Astrocyte of the hippocampus (primary cell): ENCODE data around the gene CNDP1.
A peak's percentile ranks its signal among the peaks of the same experiment; 100 is the strongest.
"Not testable (repeated sequence)": the region's sequence is repeated elsewhere in the genome, so short reads cannot be mapped to it uniquely, and the experiment has no call there.

Source experiments
- DNase-seq: peaks from one replicate; pipeline ENCODE4 v3.0.0; 2011; ENCODE audit warnings: low read depth, low spot score

Gene CNDP1, protein sequence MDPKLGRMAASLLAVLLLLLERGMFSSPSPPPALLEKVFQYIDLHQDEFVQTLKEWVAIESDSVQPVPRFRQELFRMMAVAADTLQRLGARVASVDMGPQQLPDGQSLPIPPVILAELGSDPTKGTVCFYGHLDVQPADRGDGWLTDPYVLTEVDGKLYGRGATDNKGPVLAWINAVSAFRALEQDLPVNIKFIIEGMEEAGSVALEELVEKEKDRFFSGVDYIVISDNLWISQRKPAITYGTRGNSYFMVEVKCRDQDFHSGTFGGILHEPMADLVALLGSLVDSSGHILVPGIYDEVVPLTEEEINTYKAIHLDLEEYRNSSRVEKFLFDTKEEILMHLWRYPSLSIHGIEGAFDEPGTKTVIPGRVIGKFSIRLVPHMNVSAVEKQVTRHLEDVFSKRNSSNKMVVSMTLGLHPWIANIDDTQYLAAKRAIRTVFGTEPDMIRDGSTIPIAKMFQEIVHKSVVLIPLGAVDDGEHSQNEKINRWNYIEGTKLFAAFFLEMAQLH

GRCh38 chr18:74534150-74534969 is at the start of gene CNDP1:
Gene CNDP1, plus strand, starts transcription at chr18:74534500. Its CDS starts 168 bp downstream, at chr18:74534668.
- no peak for DNase-seq

- no peak for DNase-seq
Measured at GRCh38 chr18:74486119-74486849, 48.0 kb upstream of the CNDP1 start.

- DNase-seq, result no peak
Measured at GRCh38 chr18:74488354-74488753, 45.9 kb upstream of the CNDP1 start.

DNA sequence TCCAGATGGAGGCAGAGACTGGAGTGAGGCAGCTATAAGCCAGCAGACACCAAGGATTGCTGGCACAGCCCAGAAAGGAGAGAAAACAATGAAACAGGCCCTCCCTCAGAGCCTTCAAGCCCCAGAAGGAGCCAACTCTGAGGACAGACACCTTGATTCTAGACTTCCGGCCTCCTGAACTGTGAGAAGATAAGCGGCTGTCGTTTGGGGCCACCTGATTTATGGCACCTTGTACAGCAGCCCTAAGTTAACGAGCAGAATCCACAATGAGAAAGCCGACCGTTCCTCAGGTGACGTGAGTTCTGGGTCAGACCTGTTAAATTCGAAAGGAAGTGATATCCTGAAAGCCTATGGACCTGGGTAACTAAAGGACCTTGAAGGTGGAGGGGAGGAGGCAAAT is 45.4 kb upstream of the CNDP1 start:
- DNase-seq, result no peak

- DNase-seq, result peak; percentile 91
Measured at GRCh38 chr18:74489676-74490075, 44.6 kb upstream of the CNDP1 start.

GRCh38 chr18:74492259-74492658 is 42.0 kb upstream of the CNDP1 start:
- DNase-seq, result no peak

GRCh38 chr18:74493689-74494088 is 40.6 kb upstream of the CNDP1 start:
- peak; percentile 85 for DNase-seq

DNA sequence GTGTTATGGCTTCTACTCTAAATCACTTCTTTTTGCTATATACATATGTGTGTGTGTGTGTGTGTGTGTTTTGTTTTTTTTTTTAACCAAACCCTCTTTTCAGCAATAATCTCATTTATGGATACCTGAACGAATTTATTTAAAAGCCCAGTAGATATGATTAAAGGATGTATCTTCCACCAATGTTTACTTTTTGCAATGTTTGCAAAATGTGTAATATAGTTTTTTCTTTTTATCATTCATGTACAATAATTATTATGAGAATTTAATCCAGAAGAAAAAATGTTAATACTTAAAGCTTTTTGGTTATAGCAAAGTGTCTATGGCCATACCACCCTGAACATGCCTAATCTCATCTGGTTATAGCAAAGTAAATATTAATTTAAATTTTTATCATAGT is 39.8 kb upstream of the CNDP1 start:
- no peak for DNase-seq

DNA sequence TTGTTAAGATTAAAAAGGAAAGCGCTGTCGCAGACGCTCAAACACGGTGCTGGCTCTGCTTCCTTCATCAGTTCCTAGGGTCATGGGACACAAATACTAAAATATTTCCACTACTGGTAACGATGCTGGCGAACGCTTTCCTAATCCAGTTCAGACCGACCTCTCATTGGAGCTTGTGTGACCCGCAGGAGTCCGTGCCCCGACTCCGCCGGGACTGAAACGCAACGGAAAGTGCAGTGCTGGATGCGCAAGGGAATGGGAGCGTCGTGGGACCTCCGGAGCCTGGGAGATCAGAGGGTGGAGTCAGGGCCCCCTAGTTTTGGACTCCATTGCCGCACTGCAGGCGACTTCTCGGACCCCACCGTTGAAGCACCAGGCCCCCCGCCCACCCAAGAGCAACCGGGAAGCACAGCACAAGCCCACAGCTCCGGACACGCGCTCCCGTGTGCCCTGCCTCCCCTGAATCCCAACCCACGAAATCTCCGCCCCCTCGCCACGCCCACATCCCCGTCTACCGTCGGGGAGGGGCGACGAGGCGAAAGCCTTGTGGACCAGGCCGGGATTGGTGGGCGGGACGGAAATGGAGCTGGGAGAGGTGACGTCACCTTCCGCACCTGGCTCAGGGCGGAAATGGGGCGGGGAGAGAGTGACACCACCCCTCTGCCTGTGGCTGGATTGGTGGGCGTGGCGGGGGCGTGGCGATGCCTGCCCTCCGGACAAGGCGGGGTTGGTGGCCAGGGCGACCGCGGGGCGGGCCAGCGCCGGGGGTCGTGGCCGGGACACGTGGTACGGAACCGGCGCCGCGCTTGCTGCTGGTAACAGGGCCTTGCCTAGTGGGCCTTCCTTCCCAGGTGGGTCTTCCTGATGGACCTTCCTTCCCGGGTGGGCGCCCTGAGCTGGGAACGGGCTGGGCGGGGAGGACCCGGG is 38.5 kb upstream of the CNDP1 start, which contains the start of gene CNDP2:
Gene CNDP2, plus strand, starts transcription at position 783 of the 927 bp plus-strand sequence. CDS start 3,611 bp downstream, outside the sequence.
- peak; percentile 100 for DNase-seq

DNA sequence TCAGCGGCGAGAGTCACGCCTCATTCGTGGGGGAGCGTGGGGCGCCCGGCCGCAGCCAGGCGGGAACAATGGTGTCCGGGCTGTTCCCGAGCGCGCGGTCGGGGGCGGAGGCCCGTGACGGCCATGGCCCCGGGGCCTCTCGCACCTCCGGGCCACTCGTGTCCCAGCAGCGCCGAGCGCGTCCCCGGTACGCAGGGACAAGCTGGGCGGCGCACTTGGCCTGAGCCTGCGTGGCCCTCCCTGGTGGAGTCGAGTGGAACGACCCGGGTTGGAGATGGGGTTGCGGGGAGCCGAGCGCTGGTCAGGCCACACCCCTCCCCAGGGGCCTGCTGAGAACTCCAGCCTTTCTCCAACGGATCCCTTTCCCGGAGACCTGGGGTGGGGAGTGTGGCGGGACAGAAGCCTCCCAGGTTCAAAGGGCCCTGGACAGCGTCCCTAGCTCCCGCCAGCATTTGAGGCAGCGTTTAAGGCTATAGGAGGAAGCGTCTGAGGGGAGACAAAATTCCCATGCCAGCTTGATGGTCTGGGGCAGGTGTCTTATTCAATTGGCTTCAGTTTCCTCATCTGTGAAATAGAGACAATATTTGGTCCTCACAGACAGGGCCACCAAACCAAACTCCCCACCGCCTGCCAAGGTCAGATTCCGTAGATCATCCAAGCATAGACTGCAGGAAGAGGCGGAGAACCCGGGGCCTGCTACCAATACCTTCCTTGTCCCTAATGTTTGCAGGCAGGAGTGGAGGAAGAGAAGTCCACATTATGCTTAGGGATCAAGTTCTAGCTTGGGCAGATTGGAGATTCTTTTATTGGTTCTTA is 37.6 kb upstream of the CNDP1 start:
- peak; percentile 77 for DNase-seq

- DNase-seq, result no peak
Measured at GRCh38 chr18:74497324-74497676, 37.0 kb upstream of the CNDP1 start.

DNA sequence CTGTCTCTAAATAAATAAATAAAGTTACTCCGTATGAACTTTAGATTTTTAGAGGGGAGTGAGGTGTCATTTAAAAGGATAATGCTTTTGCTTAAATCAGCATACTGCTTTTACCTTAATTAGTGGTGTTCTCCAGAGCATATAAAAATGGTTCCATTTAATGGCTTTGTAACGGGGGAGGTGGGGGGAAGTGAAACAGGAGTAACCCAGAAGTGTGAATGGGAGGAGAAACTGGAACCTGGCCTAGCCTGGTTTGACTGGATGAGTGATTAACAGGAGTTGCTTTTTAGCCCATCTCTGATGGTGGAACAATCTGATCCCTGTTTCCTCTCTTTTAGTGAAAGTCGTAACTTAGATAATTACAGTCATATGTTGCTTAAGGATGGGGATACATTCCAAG is 36.5 kb upstream of the CNDP1 start:
- DNase-seq, result no peak

- DNase-seq, result no peak
Measured at GRCh38 chr18:74498712-74499627, 35.3 kb upstream of the CNDP1 start.

DNA sequence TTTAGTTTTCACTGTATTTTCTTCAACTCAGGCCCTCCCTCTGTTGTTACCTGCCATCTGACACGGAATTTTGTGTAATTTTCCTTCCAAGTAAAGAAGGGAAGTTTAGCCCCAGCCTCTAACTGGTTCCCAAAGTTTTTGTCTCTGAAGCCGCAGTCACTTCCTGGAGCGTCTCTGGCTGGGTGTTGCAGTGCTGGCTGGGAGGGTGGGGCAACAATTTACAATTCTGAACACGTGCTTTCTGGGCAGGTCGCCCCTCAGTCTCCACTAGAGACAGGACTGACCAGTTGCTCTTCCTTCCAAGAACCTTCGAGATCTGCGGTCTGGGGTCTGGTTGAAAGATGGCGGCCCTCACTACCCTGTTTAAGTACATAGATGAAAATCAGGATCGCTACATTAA is 34.7 kb upstream of the CNDP1 start:
- peak; percentile 53 for DNase-seq

GRCh38 chr18:74500372-74500771 is 33.9 kb upstream of the CNDP1 start:
- DNase-seq, result no peak

- DNase-seq, result not testable (repeated sequence)
Measured at GRCh38 chr18:74500774-74501173, 33.5 kb upstream of the CNDP1 start.

DNA sequence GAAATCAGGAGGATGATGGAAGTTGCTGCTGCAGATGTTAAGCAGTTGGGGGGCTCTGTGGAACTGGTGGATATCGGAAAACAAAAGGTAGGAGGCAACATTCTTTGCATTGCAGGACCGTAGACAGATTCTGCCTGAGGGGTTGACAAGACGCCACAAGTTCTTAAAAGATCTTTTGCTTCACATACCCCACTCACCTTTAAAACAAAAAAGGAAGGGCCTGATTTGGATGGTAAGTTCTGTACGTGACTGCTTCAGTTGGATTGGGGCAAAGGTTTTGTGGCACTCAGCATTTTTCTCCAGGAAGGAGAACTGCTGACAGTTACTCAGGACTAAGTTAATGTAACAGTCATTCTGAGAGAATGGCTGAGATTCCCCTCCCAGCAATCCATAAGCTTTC is 32.9 kb upstream of the CNDP1 start:
- DNase-seq, result no peak

GRCh38 chr18:74503137-74503536 is 31.2 kb upstream of the CNDP1 start:
- no peak for DNase-seq

- DNase-seq, result no peak
Measured at GRCh38 chr18:74505776-74506175, 28.5 kb upstream of the CNDP1 start.
